ENCODE data around the gene MBOAT1.

- TF ChIP-seq CTCF (IDR thresholded peaks at IDR 0.05): no peak
- TF ChIP-seq EP300 (IDR thresholded peaks at IDR 0.05): no peak
- no peak for TF ChIP-seq POLR2A (IDR thresholded peaks at IDR 0.05)
Measured at GRCh38 chr6:20095436-20095835, 116.8 kb downstream of the MBOAT1 start.
